Panc1 (cell line): ENCODE measurements around the gene GALNT18. TPM values are rescaled to one million over a fixed set of nuclear protein-coding genes. Genes with fewer than 3 reads are reported as not detected.

ENCODE experiments used
- ATAC-seq: fragments of 200-7000 bp; cut with Tn5 transposase; 2 replicates; pipeline ENCODE4 v1.9.1; 2020; ENCODE audit warnings: mild to moderate bottlenecking, moderate library complexity
- BruUV-seq: library from RNA; stranded (reverse); fragments of 400-500 nt; replicated peaks from 2 replicates; lab custom pipeline; 2021; lab: Mats Ljungman, UMichigan
- CTCF ChIA-PET: fragments of 300-600 bp; sonication (Branson Sonifier 250); formaldehyde crosslinking; loops from one replicate; lab custom pipeline; 2022; ENCODE audit warnings: antibody characterized with exemption; lab: Charles Lee
- POLR2A ChIA-PET: fragments of 300-600 bp; sonication (Branson Sonifier 250); formaldehyde crosslinking; loops from one replicate; lab custom pipeline; 2022; ENCODE audit warnings: antibody characterized with exemption; lab: Charles Lee
- DNase-seq: peaks from one replicate; pipeline ENCODE4 v3.0.0-alpha.2; 2010; ENCODE audit warnings: low read depth, low spot score
- H3K27ac ChIP-seq: 2 replicates; pipeline ENCODE4 v1.5.1; 2011; ENCODE audit warnings: mild to moderate bottlenecking, low read length, inconsistent platforms
- H3K27me3 ChIP-seq: fragments of 200-500 bp; sonication (Bioruptor generic); 2 replicates; pipeline ENCODE4 v1.6.0; 2014; ENCODE audit warnings: low read length, inconsistent platforms; ENCODE audit not compliant: control insufficient read depth, insufficient read depth
- H3K36me3 ChIP-seq: fragments of 200-500 bp; sonication (Bioruptor generic); 2 replicates; pipeline ENCODE4 v1.5.1; 2014; ENCODE audit warnings: inconsistent platforms, mild to moderate bottlenecking, low read length, moderate library complexity; ENCODE audit not compliant: control insufficient read depth, insufficient read depth
- H3K4me1 ChIP-seq: 2 replicates; pipeline ENCODE4 v1.5.1; 2011; ENCODE audit warnings: inconsistent platforms, mild to moderate bottlenecking, low read length, moderate library complexity; ENCODE audit not compliant: control insufficient read depth, insufficient read depth
- H3K4me3 ChIP-seq, 2 experiments: 2 replicates each; pipeline ENCODE4 v1.5.1; 2011 to 2012; ENCODE audit warnings: low read depth in 2 of 2, low read length in 2 of 2, mild to moderate bottlenecking in 2 of 2, inconsistent platforms in 1 of 2, moderate library complexity in 1 of 2
- H3K9me3 ChIP-seq: fragments of 200-500 bp; sonication (Bioruptor generic); 2 replicates; pipeline ENCODE4 v1.5.1; 2014; ENCODE audit warnings: low read depth, mild to moderate bottlenecking, inconsistent platforms, low read length, moderate library complexity; ENCODE audit not compliant: control insufficient read depth, insufficient read depth
- CTCF ChIP-seq: fragments of 450-650 bp; IDR thresholded peaks from 2 replicates; pipeline ENCODE4 v1.5.1; 2017; ENCODE audit warnings: mild to moderate bottlenecking
- POLR2AphosphoS5 ChIP-seq: IDR thresholded peaks from 2 replicates; pipeline ENCODE4 v1.6.1; 2012; ENCODE audit warnings: mild to moderate bottlenecking, low read depth, low read length, moderate library complexity
- REST ChIP-seq, 2 experiments: IDR thresholded peaks; 2 replicates each; pipeline ENCODE4 v1.6.1; 2011 to 2012; ENCODE audit warnings: low read depth in 2 of 2, control low read depth in 1 of 2, low read length in 1 of 2, mild to moderate bottlenecking in 1 of 2, moderate library complexity in 1 of 2; ENCODE audit not compliant: insufficient read depth in 1 of 2
- SIN3A ChIP-seq: IDR thresholded peaks from 2 replicates; pipeline ENCODE4 v1.6.1; 2012; ENCODE audit warnings: low read depth, mild to moderate bottlenecking, low read length, moderate library complexity, borderline replicate concordance; ENCODE audit not compliant: insufficient read depth
- TCF7L2 ChIP-seq: IDR thresholded peaks from 2 replicates; pipeline ENCODE4 v1.6.1; 2011; ENCODE audit warnings: mild to moderate bottlenecking, low read depth, low read length, inconsistent platforms
- in situ Hi-C: cut with HindIII; loops from 2 replicates; pipeline ENCODE4 v1.10.0; 2016; ENCODE audit warnings: low sequenced_read_pairs, low pct_unique_long_range_greater_than_20kb
- intact Hi-C: fragments of 100-400 bp; cut with micrococcal nuclease; formaldehyde crosslinking; loops from one replicate; pipeline ENCODE4 v1.10.0; 2022; ENCODE audit not compliant: unreplicated experiment
- total RNA-seq: library from RNA; stranded (reverse); gene quantifications from one replicate; pipeline ENCODE4 v1.2.1, GENCODE V29; 2021; ENCODE audit not compliant: unreplicated experiment

The GALNT18 gene
- total RNA-seq, 1 experiment from 2014 or later = 8.6 TPM

DNA sequence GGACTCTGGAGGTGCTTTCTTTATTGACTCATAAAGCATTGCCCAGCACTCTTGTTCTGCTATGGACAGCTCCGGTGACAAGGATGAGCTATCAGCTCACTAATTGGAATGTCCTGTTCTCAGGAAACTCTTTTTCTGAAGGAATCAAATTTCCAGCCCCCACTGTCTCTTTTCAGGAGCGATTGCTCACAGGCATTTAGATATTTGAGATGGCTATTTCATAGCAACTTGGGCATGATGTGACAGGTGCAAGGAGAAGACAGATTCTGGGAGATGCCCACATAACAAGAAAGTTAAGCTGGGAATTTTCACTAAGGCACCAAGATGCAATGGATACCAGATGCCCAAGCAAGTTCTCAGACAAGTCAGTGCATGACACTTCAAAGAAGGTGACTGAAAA, 145.3 kb downstream of the GALNT18 start:
- no peak for TF ChIP-seq POLR2AphosphoS5
- no peak for TF ChIP-seq REST (IDR thresholded peaks at IDR 0.05; ENCODE audit: insufficient read depth in 1 of 2, low read depth in 2 of 2, low read length in 1 of 2)
- no peak for TF ChIP-seq CTCF
- TF ChIP-seq TCF7L2 = no peak
- TF ChIP-seq SIN3A = no peak
- intact Hi-C loops (no loop called here), in situ Hi-C loops (no loop called here)
- no peaks in the 10 kb centered on the region for H3K27me3 ChIP-seq
- no peaks in the 10 kb centered on the region for H3K9me3 ChIP-seq
- no peaks in the 10 kb centered on the region for H3K4me1 ChIP-seq
- ATAC-seq = no peak
- no peak overlapping the region for H3K4me3 ChIP-seq
- CTCF ChIA-PET = no interaction called here
- DNase-seq = no peak
- POLR2A ChIA-PET = no interaction called here
- no peak overlapping the region for H3K27ac ChIP-seq
- no peaks in the 10 kb centered on the region for H3K36me3 ChIP-seq
- no TSS peak for BruUV-seq

- ChIA-PET CTCF (interaction anchor here (0.6 kb wide), 1 partner anchor 36 kb away, joined by 9 read pairs; no protein-coding TSS in a partner anchor), POLR2A (no interaction called here)
- TF ChIP-seq REST (IDR thresholded peaks at IDR 0.05; ENCODE audit: insufficient read depth in 1 of 2, low read depth in 2 of 2, low read length in 1 of 2) = no peak
- no peak for TF ChIP-seq CTCF
- TF ChIP-seq POLR2AphosphoS5 = no peak
- no peak for TF ChIP-seq SIN3A
- TF ChIP-seq TCF7L2 = no peak
- H3K36me3 ChIP-seq = no peaks in the 10 kb centered on the region
- H3K4me1 ChIP-seq = no peaks in the 10 kb centered on the region
- no peak overlapping the region for H3K4me3 ChIP-seq
- no peaks in the 10 kb centered on the region for H3K27me3 ChIP-seq
- in situ Hi-C loops = no loop called here
- intact Hi-C loops = no loop called here
- H3K9me3 ChIP-seq = no peaks in the 10 kb centered on the region
- ATAC-seq = no peak
- BruUV-seq = no TSS peak
- H3K27ac ChIP-seq = no peak overlapping the region
- DNase-seq = no peak
Measured at GRCh38 chr11:11472106-11472505, 149.7 kb downstream of the GALNT18 start.
